ENCODE data around the gene ATG12. TPM values are rescaled to one million over a fixed set of nuclear protein-coding genes. Genes with fewer than 3 reads are reported as not detected.

Gene ATG12
- total RNA-seq, 1 experiment from 2014 or later, result 39.9 TPM

GRCh38 chr5:115869256-115869795 is 28.0 kb upstream of the ATG12 start:
- H3K4me3 Mint-ChIP-seq, result no peak overlapping the region
- DNase-seq (ENCODE audit: low spot score) (no peak), ATAC-seq (no peak)
- H3K9me3 Mint-ChIP-seq, result no peaks in the 10 kb centered on the region
- no peaks in the 10 kb centered on the region for H3K27me3 Mint-ChIP-seq (ENCODE audit: low read depth)
- H3K27ac Mint-ChIP-seq, result no peak overlapping the region
- TF ChIP-seq TEAD1 (CRISPR knock-in tag; IDR thresholded peaks at IDR 0.05) (no peak), FOXP4 (CRISPR knock-in tag; IDR thresholded peaks at IDR 0.05) (no peak), ZNF121 (CRISPR knock-in tag; IDR thresholded peaks at IDR 0.05) (no peak), FOXK1 (CRISPR knock-in tag; IDR thresholded peaks at IDR 0.05) (no peak), CDX4 (CRISPR knock-in tag; IDR thresholded peaks at IDR 0.05; ENCODE audit: borderline replicate concordance) (no peak), HMGXB4 (CRISPR knock-in tag; IDR thresholded peaks at IDR 0.05) (no peak), GABPB1 (CRISPR knock-in tag; IDR thresholded peaks at IDR 0.05) (no peak), MAX (CRISPR knock-in tag; IDR thresholded peaks at IDR 0.05) (no peak), TP53 (CRISPR knock-in tag; IDR thresholded peaks at IDR 0.05) (no peak), ESRRA (CRISPR knock-in tag; IDR thresholded peaks at IDR 0.05; ENCODE audit: borderline replicate concordance) (no peak), ZBTB43 (CRISPR knock-in tag; IDR thresholded peaks at IDR 0.05) (no peak), PRRX2 (CRISPR knock-in tag; IDR thresholded peaks at IDR 0.05) (no peak), NR3C1 (CRISPR knock-in tag; conservative IDR thresholded peaks at IDR 0.05; ENCODE audit: low read depth) (no peak), NFYB (CRISPR knock-in tag; conservative IDR thresholded peaks at IDR 0.05; ENCODE audit: low read depth) (no peak), CBFB (CRISPR knock-in tag; IDR thresholded peaks at IDR 0.05; ENCODE audit: low read depth) (no peak), JUN (CRISPR knock-in tag; IDR thresholded peaks at IDR 0.05) (no peak), ZNF263 (CRISPR knock-in tag; IDR thresholded peaks at IDR 0.05; ENCODE audit: low read depth) (no peak), E2F5 (CRISPR knock-in tag; IDR thresholded peaks at IDR 0.05) (no peak), CTCF (IDR thresholded peaks at IDR 0.05) (no peak), ZNF423 (CRISPR knock-in tag; IDR thresholded peaks at IDR 0.05) (no peak)
- ChIA-PET CTCF (no interaction called here), POLR2A (no interaction called here)
- peaks cover 6% of the 10 kb centered on the region; the same call in 1 of the 2 replicates for H3K36me3 Mint-ChIP-seq
- peaks cover 11% of the 10 kb centered on the region for H3K4me1 Mint-ChIP-seq

All from WTC11 (cell line).